ENCODE data around the gene DHRS13. TPM values are rescaled to one million over a fixed set of nuclear protein-coding genes. Genes with fewer than 3 reads are reported as not detected.
A peak's percentile ranks its signal among the peaks of the same experiment; 100 is the strongest.

DHRS13 gene
- polyA plus RNA-seq, 1 donor (not counting 4 experiments of a cell fraction or from before 2014, with no cell fraction given) = 3.4 TPM

GRCh38 chr17:28875848-28876550 is 26.9 kb downstream of the DHRS13 start:
- H4K20me1 ChIP-seq (ENCODE audit: control insufficient read depth, extremely low read depth, insufficient read depth, low read length) = no peaks in the 10 kb centered on the region
- no peak overlapping the region for H3K27ac ChIP-seq (ENCODE audit: control insufficient read depth, insufficient read depth, low read length)
- H3K4me2 ChIP-seq (ENCODE audit: control insufficient read depth, extremely low read depth, insufficient read depth, low read depth, low read length) = no peak overlapping the region
- H3K27me3 ChIP-seq (ENCODE audit: control insufficient read depth, extremely low read depth, insufficient read depth, low read length) = no peaks in the 10 kb centered on the region
- H2AFZ ChIP-seq (ENCODE audit: control insufficient read depth, low read length) = no peak overlapping the region
- H3K4me1 ChIP-seq (ENCODE audit: control insufficient read depth, extremely low read depth, insufficient read depth, low read length) = peaks cover 39% of the 10 kb centered on the region
- no peak overlapping the region for H3K4me3 ChIP-seq (ENCODE audit: control insufficient read depth in 2 of 3, extremely low read depth in 1 of 3, insufficient read depth in 2 of 3, low read depth in 1 of 3, low read length in 3 of 3)
- H3K9me3 ChIP-seq (ENCODE audit: control insufficient read depth, low read depth, low read length) = no peaks in the 10 kb centered on the region
- DNase-seq (ENCODE audit: low read depth, low spot score) (no peak), FAIRE-seq (peak; percentile 17)
- H3K79me2 ChIP-seq (ENCODE audit: control insufficient read depth, insufficient read depth, low read length) = no peaks in the 10 kb centered on the region
- H3K36me3 ChIP-seq (ENCODE audit: control insufficient read depth in 2 of 2, extremely low read depth in 1 of 2, insufficient read depth in 2 of 2, low read length in 2 of 2) = peaks cover 9 to 13% of the 10 kb centered on the region in 2 experiments
- H3K9me1 ChIP-seq (ENCODE audit: control insufficient read depth, extremely low read depth, insufficient read depth, low read length) = no peaks in the 10 kb centered on the region
- dilution Hi-C loops (cut with MboI; ENCODE audit: extremely low pct_ligation_motif_present, low sequenced_read_pairs) = no loop called here
- no peak overlapping the region for H3K9ac ChIP-seq (ENCODE audit: control insufficient read depth, extremely low read depth, insufficient read depth, low read length)
- no peak for TF ChIP-seq EZH2 (IDR thresholded peaks at IDR 0.05; ENCODE audit: low read length)

GRCh38 chr17:28874750-28875149 is 28.1 kb downstream of the DHRS13 start:
- peaks cover 28% of the 10 kb centered on the region for H3K4me1 ChIP-seq (ENCODE audit: control insufficient read depth, extremely low read depth, insufficient read depth, low read length)
- H3K9me3 ChIP-seq (ENCODE audit: control insufficient read depth, low read depth, low read length) = no peaks in the 10 kb centered on the region
- H3K9me1 ChIP-seq (ENCODE audit: control insufficient read depth, extremely low read depth, insufficient read depth, low read length) = no peaks in the 10 kb centered on the region
- no peak overlapping the region for H3K4me3 ChIP-seq (ENCODE audit: control insufficient read depth in 2 of 3, extremely low read depth in 1 of 3, insufficient read depth in 2 of 3, low read depth in 1 of 3, low read length in 3 of 3)
- FAIRE-seq = no peak
- no peaks in the 10 kb centered on the region for H3K27me3 ChIP-seq (ENCODE audit: control insufficient read depth, extremely low read depth, insufficient read depth, low read length)
- H3K79me2 ChIP-seq (ENCODE audit: control insufficient read depth, insufficient read depth, low read length) = no peaks in the 10 kb centered on the region
- dilution Hi-C loops (cut with MboI; ENCODE audit: extremely low pct_ligation_motif_present, low sequenced_read_pairs) = no loop called here
- H3K27ac ChIP-seq (ENCODE audit: control insufficient read depth, insufficient read depth, low read length) = no peak overlapping the region
- TF ChIP-seq CTCF (optimal IDR thresholded peaks at IDR 0.05 in 1 of 3, IDR thresholded peaks at IDR 0.05 in 1 of 3, conservative IDR thresholded peaks at IDR 0.05 in 1 of 3; ENCODE audit: extremely low read depth in 1 of 3, insufficient read depth in 2 of 3, low read length in 3 of 3) (no peak), EZH2 (IDR thresholded peaks at IDR 0.05; ENCODE audit: low read length) (no peak)
- no peak overlapping the region for H3K9ac ChIP-seq (ENCODE audit: control insufficient read depth, extremely low read depth, insufficient read depth, low read length)
- DNase-seq (ENCODE audit: low read depth, low spot score) = no peak
- peaks cover 0 to 4% of the 10 kb centered on the region in 2 experiments for H3K36me3 ChIP-seq (ENCODE audit: control insufficient read depth in 2 of 2, extremely low read depth in 1 of 2, insufficient read depth in 2 of 2, low read length in 2 of 2)
- no peak overlapping the region for H3K4me2 ChIP-seq (ENCODE audit: control insufficient read depth, extremely low read depth, insufficient read depth, low read depth, low read length)
- H4K20me1 ChIP-seq (ENCODE audit: control insufficient read depth, extremely low read depth, insufficient read depth, low read length) = no peaks in the 10 kb centered on the region
- no peak overlapping the region for H2AFZ ChIP-seq (ENCODE audit: control insufficient read depth, low read length)

- Histone ChIP-seq H3K27me3 (ENCODE audit: control insufficient read depth, extremely low read depth, insufficient read depth, low read length) (no peaks in the 10 kb centered on the region), H3K4me2 (ENCODE audit: control insufficient read depth, extremely low read depth, insufficient read depth, low read depth, low read length) (no peak overlapping the region), H4K20me1 (ENCODE audit: control insufficient read depth, extremely low read depth, insufficient read depth, low read length) (no peaks in the 10 kb centered on the region), H3K9me1 (ENCODE audit: control insufficient read depth, extremely low read depth, insufficient read depth, low read length) (no peaks in the 10 kb centered on the region), H3K79me2 (ENCODE audit: control insufficient read depth, insufficient read depth, low read length) (no peaks in the 10 kb centered on the region), H3K9me3 (ENCODE audit: control insufficient read depth, low read depth, low read length) (no peaks in the 10 kb centered on the region), H3K9ac (ENCODE audit: control insufficient read depth, extremely low read depth, insufficient read depth, low read length) (no peak overlapping the region), H3K4me1 (ENCODE audit: control insufficient read depth, extremely low read depth, insufficient read depth, low read length) (peaks cover 19% of the 10 kb centered on the region), H3K36me3 (ENCODE audit: control insufficient read depth in 2 of 2, extremely low read depth in 1 of 2, insufficient read depth in 2 of 2, low read length in 2 of 2) (no peaks in the 10 kb centered on the region), H3K4me3 (ENCODE audit: control insufficient read depth in 2 of 3, extremely low read depth in 1 of 3, insufficient read depth in 2 of 3, low read depth in 1 of 3, low read length in 3 of 3) (no peak overlapping the region), H3K27ac (ENCODE audit: control insufficient read depth, insufficient read depth, low read length) (no peak overlapping the region), H2AFZ (ENCODE audit: control insufficient read depth, low read length) (no peak overlapping the region)
- FAIRE-seq = no peak
- dilution Hi-C loops (cut with MboI; ENCODE audit: extremely low pct_ligation_motif_present, low sequenced_read_pairs) = no loop called here
- DNase-seq (ENCODE audit: low read depth, low spot score) = no peak
- TF ChIP-seq CTCF (optimal IDR thresholded peaks at IDR 0.05 in 1 of 3, IDR thresholded peaks at IDR 0.05 in 1 of 3, conservative IDR thresholded peaks at IDR 0.05 in 1 of 3; ENCODE audit: extremely low read depth in 1 of 3, insufficient read depth in 2 of 3, low read length in 3 of 3) (no peak), EZH2 (IDR thresholded peaks at IDR 0.05; ENCODE audit: low read length) (no peak)
Observed at GRCh38 chr17:28873839-28874238, 29.0 kb downstream of the DHRS13 start.

Measured in keratinocyte (primary cell).